OCI-LY1 (cell line): ENCODE data around the gene ZBTB5.

Experiments used
- H2AFZ ChIP-seq: fragments of 200-600 bp; sonication (generic), shearing (Covaris generic); 2 replicates; pipeline ENCODE4 v1.6.0; 2014; ENCODE audit warnings: antibody characterized with exemption, mild to moderate bottlenecking, low read length
- H3F3A ChIP-seq: fragments of 200-600 bp; sonication (generic), shearing (Covaris generic); 2 replicates; pipeline ENCODE4 v1.6.0; 2014; ENCODE audit warnings: mild to moderate bottlenecking, antibody characterized with exemption, low read length, moderate library complexity; ENCODE audit not compliant: insufficient read depth
- H3K27ac ChIP-seq: fragments of 200-600 bp; sonication (generic); 2 replicates; pipeline ENCODE4 v1.5.1; 2014; ENCODE audit warnings: low read length, mixed run types, mild to moderate bottlenecking, low read depth; ENCODE audit not compliant: poor library complexity, severe bottlenecking
- H3K27me3 ChIP-seq: fragments of 200-600 bp; sonication (generic); 2 replicates; pipeline ENCODE4 v1.6.0; 2014; ENCODE audit warnings: antibody characterized with exemption, mild to moderate bottlenecking, low read length, moderate library complexity; ENCODE audit not compliant: insufficient read depth
- H3K36me3 ChIP-seq: fragments of 200-600 bp; sonication (generic); 2 replicates; pipeline ENCODE4 v1.6.1; 2014; ENCODE audit warnings: mild to moderate bottlenecking, antibody characterized with exemption, low read length, moderate library complexity, mixed read lengths; ENCODE audit not compliant: insufficient read depth
- H3K4me1 ChIP-seq: fragments of 200-600 bp; sonication (generic); 2 replicates; pipeline ENCODE4 v1.5.1; 2014; ENCODE audit warnings: mild to moderate bottlenecking, low read length, moderate library complexity; ENCODE audit not compliant: insufficient read depth, severe bottlenecking
- H3K4me2 ChIP-seq: fragments of 200-600 bp; sonication (generic), shearing (Covaris generic); 2 replicates; pipeline ENCODE4 v1.6.1; 2014; ENCODE audit warnings: low read length
- H3K4me3 ChIP-seq: fragments of 200-600 bp; sonication (generic); 2 replicates; pipeline ENCODE4 v1.5.1; 2014; ENCODE audit warnings: low read length, low read depth, mild to moderate bottlenecking, mixed read lengths; ENCODE audit not compliant: poor library complexity, severe bottlenecking
- H3K79me2 ChIP-seq: fragments of 200-600 bp; shearing (Covaris generic); 2 replicates; pipeline ENCODE4 v1.6.1; 2016; ENCODE audit warnings: mixed run types, low read length, mixed read lengths; ENCODE audit not compliant: insufficient read depth
- H3K9ac ChIP-seq: fragments of 200-600 bp; sonication (generic), shearing (Covaris generic); 2 replicates; pipeline ENCODE4 v1.6.1; 2014; ENCODE audit warnings: mild to moderate bottlenecking, low read length, mixed read lengths
- H3K9me2 ChIP-seq: fragments of 200-600 bp; sonication (generic), shearing (Covaris generic); 2 replicates; pipeline ENCODE4 v1.6.1; 2014; ENCODE audit warnings: low read depth, mild to moderate bottlenecking, low read length, mixed read lengths
- H3K9me3 ChIP-seq: fragments of 200-600 bp; shearing (Covaris generic); 2 replicates; pipeline ENCODE4 v1.6.1; 2014; ENCODE audit warnings: low read length, mixed read lengths
- H4K20me1 ChIP-seq: fragments of 200-600 bp; sonication (generic), shearing (Covaris generic); 2 replicates; pipeline ENCODE4 v1.6.0; 2016; ENCODE audit warnings: mild to moderate bottlenecking, low read length; ENCODE audit not compliant: insufficient read depth
- CTCF ChIP-seq: fragments of 200-600 bp; sonication (generic), shearing (Covaris generic); IDR thresholded peaks from 2 replicates; pipeline ENCODE4 v1.5.1; 2017; ENCODE audit warnings: mild to moderate bottlenecking, antibody characterized with exemption, low read length, moderate library complexity, mixed read lengths
- EZH2 ChIP-seq: fragments of 200-600 bp; sonication (generic), shearing (Covaris generic); IDR thresholded peaks from 2 replicates; pipeline ENCODE4 v1.8.0; 2017; ENCODE audit warnings: borderline replicate concordance, mixed run types, mild to moderate bottlenecking, antibody characterized with exemption, low read length, moderate library complexity, mixed read lengths

The ZBTB5 gene

DNA sequence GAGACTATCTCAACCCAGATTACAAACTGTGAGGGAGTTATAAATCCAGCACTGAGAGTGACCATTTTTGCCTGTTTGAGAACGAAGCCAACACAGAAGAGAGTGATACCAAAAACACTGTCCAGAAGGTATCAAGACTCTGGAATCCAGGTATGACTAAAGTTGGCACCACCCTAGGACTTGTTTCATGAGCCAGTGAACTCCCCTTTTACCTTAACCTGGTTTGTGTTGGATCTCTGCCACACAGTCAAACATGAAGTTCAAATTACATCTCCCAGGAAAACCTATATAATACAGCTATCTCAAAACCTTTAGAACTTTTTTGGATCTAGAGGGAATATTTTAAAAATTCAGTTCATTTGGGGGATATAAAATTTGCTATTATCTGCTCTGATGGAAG lies 11.4 kb downstream of the ZBTB5 start:
- no peak overlapping the region for H2AFZ ChIP-seq
- no peak overlapping the region for H3K4me3 ChIP-seq
- no peaks in the 10 kb centered on the region for H3K9me3 ChIP-seq
- TF ChIP-seq EZH2 (no peak), CTCF (no peak)
- no peaks in the 10 kb centered on the region for H3K27me3 ChIP-seq
- no peak overlapping the region for H3K4me2 ChIP-seq
- peaks cover 20% of the 10 kb centered on the region for H3K36me3 ChIP-seq
- H3K27ac ChIP-seq: peak overlapping the region; percentile 4
- H3K9me2 ChIP-seq: no peaks in the 10 kb centered on the region
- no peak overlapping the region for H3K9ac ChIP-seq
- H4K20me1 ChIP-seq: no peaks in the 10 kb centered on the region
- peaks cover 92% of the 10 kb centered on the region for H3K79me2 ChIP-seq
- H3K4me1 ChIP-seq: peaks cover 80% of the 10 kb centered on the region
- no peaks in the 10 kb centered on the region for H3F3A ChIP-seq

GRCh38 chr9:37452611-37453010 lies 12.6 kb downstream of the ZBTB5 start:
- Histone ChIP-seq H3K4me1 (peaks cover 68% of the 10 kb centered on the region), H3K9ac (no peak overlapping the region), H3K4me3 (no peak overlapping the region), H4K20me1 (no peaks in the 10 kb centered on the region), H3K36me3 (peaks cover 28% of the 10 kb centered on the region), H3K27ac (no peak overlapping the region), H3K79me2 (peaks cover 89% of the 10 kb centered on the region), H3F3A (no peaks in the 10 kb centered on the region), H2AFZ (no peak overlapping the region), H3K9me3 (no peaks in the 10 kb centered on the region), H3K4me2 (no peak overlapping the region), H3K27me3 (no peaks in the 10 kb centered on the region), H3K9me2 (no peaks in the 10 kb centered on the region)
- TF ChIP-seq EZH2: no peak
- TF ChIP-seq CTCF: no peak

- H3F3A ChIP-seq: no peaks in the 10 kb centered on the region
- no peaks in the 10 kb centered on the region for H3K9me3 ChIP-seq
- no peaks in the 10 kb centered on the region for H3K27me3 ChIP-seq
- H3K4me1 ChIP-seq: peaks cover 58% of the 10 kb centered on the region
- H3K4me3 ChIP-seq: no peak overlapping the region
- no peak overlapping the region for H2AFZ ChIP-seq
- H3K79me2 ChIP-seq: peaks cover 84% of the 10 kb centered on the region
- H3K9me2 ChIP-seq: no peaks in the 10 kb centered on the region
- peak overlapping the region; percentile 31 for H3K27ac ChIP-seq
- no peaks in the 10 kb centered on the region for H4K20me1 ChIP-seq
- peaks cover 32% of the 10 kb centered on the region for H3K36me3 ChIP-seq
- no peak overlapping the region for H3K4me2 ChIP-seq
- TF ChIP-seq EZH2 (no peak), CTCF (no peak)
- no peak overlapping the region for H3K9ac ChIP-seq
Measured at GRCh38 chr9:37451628-37452027, 13.6 kb downstream of the ZBTB5 start.
